Large intestine (tissue), 3 donors: ENCODE measurements around the gene KRTAP5-6. TPM values are rescaled to one million over a fixed set of nuclear protein-coding genes. Genes with fewer than 3 reads are reported as not detected.

Experiments used
- DNase-seq, 2 donors: peaks; one replicate each; pipeline versions ENCODE4 v3.0.0 to v3.0.0-alpha.2; 2013
- H3K27ac ChIP-seq: one replicate; pipeline ENCODE4 v1.5.1; 2013; ENCODE audit warnings: low read length
- H3K27me3 ChIP-seq: 2 replicates; pipeline ENCODE4 v1.6.1; 2013; ENCODE audit warnings: low read length; ENCODE audit not compliant: control insufficient read depth, insufficient read depth
- H3K36me3 ChIP-seq: 2 replicates; pipeline ENCODE4 v1.6.1; 2013; ENCODE audit warnings: low read length; ENCODE audit not compliant: control insufficient read depth, insufficient read depth
- H3K4me1 ChIP-seq: one replicate; pipeline ENCODE4 v1.6.1; 2013; ENCODE audit warnings: low read length; ENCODE audit not compliant: control insufficient read depth, insufficient read depth
- H3K4me3 ChIP-seq: one replicate; pipeline ENCODE4 v1.5.1; 2013; ENCODE audit warnings: low read length
- H3K9me3 ChIP-seq: one replicate; pipeline ENCODE4 v1.6.1; 2013; ENCODE audit warnings: mild to moderate bottlenecking, low read depth, low read length, moderate library complexity; ENCODE audit not compliant: control insufficient read depth
- WGBS: methylation state at CpG from one replicate; pipeline ENCODE4 v1.1.5; 2013; ENCODE audit warnings: low lambda C conversion rate; ENCODE audit not compliant: insufficient coverage; 5-methylcytosine and 5-hydroxymethylcytosine counted together
- polyA plus RNA-seq: library from polyadenylated mRNA; unstranded; fragments of 120-200 nt; gene quantifications from one replicate; pipeline ENCODE4 v1.2.1, GENCODE V29; 2013

The KRTAP5-6 gene
- polyA plus RNA-seq, 1 donor = not detected

GRCh38 chr11:1736447-1736992 is 39.5 kb downstream of the KRTAP5-6 start:
- WGBS = 70% methylated on average over 3 of the region's 3 CpGs
- no peak overlapping the region for H3K4me3 ChIP-seq
- H3K4me1 ChIP-seq = no peaks in the 10 kb centered on the region
- H3K36me3 ChIP-seq = no peaks in the 10 kb centered on the region
- peaks cover 39% of the 10 kb centered on the region for H3K27me3 ChIP-seq
- no peak overlapping the region for H3K27ac ChIP-seq
- H3K9me3 ChIP-seq = peaks cover 9% of the 10 kb centered on the region
- no peak for DNase-seq

DNA sequence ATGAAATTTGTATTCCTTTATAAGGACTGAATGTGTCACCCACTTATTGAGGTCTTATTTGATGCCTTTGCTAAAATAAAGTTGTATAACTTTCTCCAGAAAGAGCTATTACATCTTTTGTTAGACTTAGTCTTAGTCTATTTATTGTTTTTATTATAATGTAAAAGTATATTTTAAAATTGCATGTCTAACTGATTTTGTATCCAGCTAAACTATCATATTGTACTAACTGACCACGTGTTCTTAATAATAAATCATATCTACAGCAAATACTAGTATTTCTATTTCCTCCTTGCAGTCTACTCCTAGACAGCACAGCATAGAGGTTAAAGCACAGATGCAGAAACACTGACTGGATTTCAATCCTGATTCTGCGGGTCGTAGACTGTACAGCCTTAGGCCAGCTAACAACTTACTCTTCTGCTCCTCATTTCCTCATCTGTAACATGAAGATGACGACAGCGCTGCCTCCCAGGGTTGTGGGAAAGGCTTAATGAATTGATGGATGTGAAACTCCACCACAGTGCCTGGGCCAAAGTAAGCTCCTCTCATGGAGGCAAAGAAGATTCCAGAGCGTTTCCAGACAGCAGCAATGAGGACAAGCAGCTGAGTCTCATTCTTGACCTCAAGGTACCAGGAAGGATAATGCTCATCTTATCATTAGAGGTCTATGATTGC is 40.2 kb downstream of the KRTAP5-6 start:
- WGBS = no CpG with 5 or more reads among the region's 6 CpGs
- DNase-seq = no peak
- H3K27ac ChIP-seq = no peak overlapping the region
- no peaks in the 10 kb centered on the region for H3K4me1 ChIP-seq
- H3K4me3 ChIP-seq = no peak overlapping the region
- H3K9me3 ChIP-seq = peaks cover 9% of the 10 kb centered on the region
- H3K36me3 ChIP-seq = no peaks in the 10 kb centered on the region
- H3K27me3 ChIP-seq = peaks cover 41% of the 10 kb centered on the region

GRCh38 chr11:1738380-1738779 is 41.4 kb downstream of the KRTAP5-6 start:
- Histone ChIP-seq H3K27me3 (peaks cover 36% of the 10 kb centered on the region), H3K4me3 (no peak overlapping the region), H3K9me3 (peaks cover 9% of the 10 kb centered on the region), H3K27ac (no peak overlapping the region), H3K36me3 (no peaks in the 10 kb centered on the region), H3K4me1 (no peaks in the 10 kb centered on the region)
- no peak for DNase-seq
- WGBS = 89% methylated on average over 3 of the region's 10 CpGs

DNA sequence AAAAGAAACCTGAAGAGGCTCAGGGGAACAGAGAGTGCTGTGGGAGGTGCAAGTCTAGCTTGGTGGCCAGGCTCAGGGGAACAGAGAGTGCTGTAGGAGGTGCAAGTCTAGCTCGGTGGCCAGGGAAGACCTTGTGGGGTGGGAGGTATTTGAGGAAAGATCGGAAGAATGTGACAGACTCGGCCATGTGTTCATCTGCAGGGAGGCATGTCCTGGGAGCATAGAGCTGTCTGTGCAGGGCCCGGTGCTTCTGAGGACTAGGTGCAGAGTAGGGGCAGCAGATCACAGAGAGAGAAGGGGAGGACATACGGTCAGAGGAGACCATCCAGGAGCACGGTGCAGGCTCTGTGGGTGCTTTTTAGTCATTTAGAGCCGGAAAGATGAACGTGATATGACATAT is 42.6 kb downstream of the KRTAP5-6 start:
- WGBS = no CpG with 5 or more reads among the region's 8 CpGs
- no peaks in the 10 kb centered on the region for H3K36me3 ChIP-seq
- DNase-seq = no peak
- peaks cover 27% of the 10 kb centered on the region for H3K27me3 ChIP-seq
- H3K4me1 ChIP-seq = no peaks in the 10 kb centered on the region
- H3K27ac ChIP-seq = no peak overlapping the region
- peaks cover 9% of the 10 kb centered on the region for H3K9me3 ChIP-seq
- H3K4me3 ChIP-seq = no peak overlapping the region

DNA sequence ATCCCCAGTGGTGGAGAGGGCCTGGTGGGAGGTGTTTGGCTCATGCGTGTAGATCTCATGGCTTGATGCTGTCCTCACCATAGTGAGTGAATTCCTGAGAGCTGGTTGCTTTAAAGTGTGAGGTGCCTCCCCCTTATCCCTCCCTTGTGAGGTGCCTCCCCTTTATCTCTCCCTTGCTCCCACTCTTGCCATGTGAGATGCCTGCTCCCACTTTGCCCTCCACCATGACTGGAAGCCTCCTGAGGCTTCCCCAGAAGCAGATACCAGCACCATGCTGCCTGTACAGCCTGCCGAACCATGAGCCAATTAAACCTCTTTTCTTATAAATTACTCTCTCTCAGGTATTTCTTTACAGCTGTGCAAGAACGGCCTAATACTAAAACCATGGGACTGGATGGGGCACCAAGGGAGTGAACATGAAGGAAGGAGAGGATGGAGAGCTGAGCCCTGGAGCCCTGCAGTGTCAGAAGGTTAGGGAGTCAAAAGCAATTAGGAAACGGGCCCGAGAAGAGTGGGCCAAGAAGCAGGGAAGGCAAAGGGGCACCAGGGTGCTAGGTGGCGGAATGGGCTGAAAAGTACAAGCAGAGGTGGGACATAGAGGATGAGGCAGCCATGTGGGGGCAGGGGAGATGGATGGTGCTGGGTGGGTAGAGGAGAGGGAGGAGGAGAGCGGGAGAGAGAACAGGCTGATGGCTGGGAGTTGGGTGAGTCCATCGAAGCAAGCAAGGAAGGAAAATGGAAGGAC is 44.0 kb downstream of the KRTAP5-6 start:
- WGBS = 96% methylated on average over 4 of the region's 8 CpGs
- H3K4me3 ChIP-seq = no peak overlapping the region
- DNase-seq = no peak
- peaks cover 19% of the 10 kb centered on the region for H3K27me3 ChIP-seq
- H3K36me3 ChIP-seq = no peaks in the 10 kb centered on the region
- no peak overlapping the region for H3K27ac ChIP-seq
- H3K9me3 ChIP-seq = peaks cover 9% of the 10 kb centered on the region
- H3K4me1 ChIP-seq = no peaks in the 10 kb centered on the region

DNA sequence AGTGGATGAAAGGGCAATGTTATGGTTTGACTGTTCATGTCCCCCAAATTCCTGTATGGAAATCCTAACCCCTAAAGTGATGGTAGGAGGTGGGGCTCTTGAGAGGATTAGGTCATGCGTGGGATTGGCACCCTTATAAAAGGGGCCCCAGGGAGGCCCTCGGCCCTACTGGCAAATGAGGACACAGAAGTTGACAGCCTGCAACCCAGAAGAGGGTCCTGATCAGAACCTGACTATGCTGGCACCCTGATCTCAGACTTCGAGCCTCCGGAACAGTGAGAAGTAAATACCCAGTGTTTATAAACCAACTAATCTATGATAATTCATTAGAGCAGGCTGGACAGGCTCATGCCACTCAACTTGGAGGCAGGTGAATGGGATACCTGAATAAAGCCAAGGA is 44.7 kb downstream of the KRTAP5-6 start:
- Histone ChIP-seq H3K4me1 (no peaks in the 10 kb centered on the region), H3K36me3 (no peaks in the 10 kb centered on the region), H3K27ac (no peak overlapping the region), H3K4me3 (no peak overlapping the region), H3K9me3 (peaks cover 5% of the 10 kb centered on the region), H3K27me3 (peaks cover 19% of the 10 kb centered on the region)
- DNase-seq = no peak
- no CpG with 5 or more reads among the region's 4 CpGs for WGBS

DNA sequence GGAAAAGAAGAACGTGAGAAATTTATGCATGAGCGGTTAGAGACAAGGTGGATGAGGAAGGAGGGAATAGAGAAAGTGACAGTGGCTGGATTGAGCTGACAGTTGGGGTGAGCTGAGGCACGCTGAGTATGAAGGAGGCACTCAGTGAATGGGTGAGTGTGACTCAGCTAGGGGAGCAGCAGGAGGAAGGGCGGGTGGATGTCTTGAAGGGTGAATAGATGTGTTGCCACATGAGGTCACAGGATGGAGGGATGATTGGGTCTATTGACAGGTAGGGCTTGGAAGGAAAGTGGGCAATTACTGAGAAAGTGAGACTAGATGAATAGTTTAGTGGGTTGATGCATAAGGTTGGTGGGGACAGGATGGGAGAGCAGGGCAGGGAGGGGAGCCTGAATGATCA is 45.4 kb downstream of the KRTAP5-6 start:
- Histone ChIP-seq H3K4me1 (no peaks in the 10 kb centered on the region), H3K27me3 (peaks cover 22% of the 10 kb centered on the region), H3K27ac (no peak overlapping the region), H3K4me3 (no peak overlapping the region), H3K9me3 (peaks cover 5% of the 10 kb centered on the region), H3K36me3 (no peaks in the 10 kb centered on the region)
- no peak for DNase-seq
- 85% methylated on average over 3 of the region's 4 CpGs for WGBS

GRCh38 chr11:1742869-1743584 is 46.0 kb downstream of the KRTAP5-6 start:
- no peaks in the 10 kb centered on the region for H3K4me1 ChIP-seq
- DNase-seq = no peak
- H3K36me3 ChIP-seq = no peaks in the 10 kb centered on the region
- no peak overlapping the region for H3K4me3 ChIP-seq
- H3K27ac ChIP-seq = no peak overlapping the region
- H3K9me3 ChIP-seq = peaks cover 11% of the 10 kb centered on the region
- 91% methylated on average over 3 of the region's 3 CpGs for WGBS
- H3K27me3 ChIP-seq = peaks cover 27% of the 10 kb centered on the region

DNA sequence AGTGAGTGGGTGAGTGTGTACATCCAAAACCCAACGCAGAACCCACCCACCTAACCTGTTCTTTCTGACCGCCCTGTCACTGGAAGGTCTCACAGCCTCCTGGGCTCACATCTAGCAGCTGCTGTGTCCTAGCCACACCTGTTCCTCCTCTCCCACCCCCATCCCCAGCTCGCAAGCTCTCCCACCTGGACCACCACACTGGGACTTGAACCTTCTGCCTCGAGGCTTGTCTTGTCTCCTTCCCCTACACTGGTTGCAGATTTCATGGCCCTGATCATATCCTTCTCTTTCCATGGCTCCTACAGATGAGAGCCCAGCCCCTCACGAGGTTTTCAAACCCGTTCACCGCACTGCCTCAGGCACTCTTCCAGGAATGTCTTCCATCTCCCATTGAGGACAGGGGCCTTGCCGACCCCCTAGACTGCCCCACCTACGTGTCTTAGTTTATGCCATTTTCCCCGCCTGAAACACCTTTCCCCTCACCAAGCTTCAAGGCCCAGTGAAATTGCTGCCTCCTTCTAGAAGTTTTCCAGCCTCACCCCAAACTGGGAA is 46.7 kb downstream of the KRTAP5-6 start:
- Histone ChIP-seq H3K36me3 (no peaks in the 10 kb centered on the region), H3K4me1 (no peaks in the 10 kb centered on the region), H3K9me3 (peaks cover 11% of the 10 kb centered on the region), H3K27ac (no peak overlapping the region), H3K4me3 (no peak overlapping the region), H3K27me3 (peaks cover 34% of the 10 kb centered on the region)
- DNase-seq = no peak
- WGBS = 100% methylated on average over 1 of the region's 10 CpGs
